ENCODE data around the gene LAIR1.
"Not testable (repeated sequence)": the region's sequence is repeated elsewhere in the genome, so short reads cannot be mapped to it uniquely, and the experiment has no call there.

Gene LAIR1

GRCh38 chr19:54369082-54369687 lies 4.5 kb upstream of the LAIR1 start:
- no peak for DNase-seq (ENCODE audit: insufficient read length, low spot score)
- no peak for FAIRE-seq
- TF ChIP-seq POLR2A (IDR thresholded peaks at IDR 0.05; ENCODE audit: low read depth, low read length) = no peak

- DNase-seq (ENCODE audit: insufficient read length, low spot score) = no peak
- FAIRE-seq = no peak
- TF ChIP-seq POLR2A (IDR thresholded peaks at IDR 0.05; ENCODE audit: low read depth, low read length) = no peak
These were observed 2.1 kb upstream of the LAIR1 start for GRCh38 chr19:54366811-54367210.

GRCh38 chr19:54365798-54366197 lies 1.1 kb upstream of the LAIR1 start:
- FAIRE-seq; DNase-seq (ENCODE audit: insufficient read length, low spot score): not testable (repeated sequence)

GRCh38 chr19:54361680-54362422 lies 2.9 kb downstream of the LAIR1 start:
- DNase-seq (ENCODE audit: insufficient read length, low spot score); FAIRE-seq: not testable (repeated sequence)

GRCh38 chr19:54359149-54359820 lies 5.4 kb downstream of the LAIR1 start:
- FAIRE-seq; DNase-seq (ENCODE audit: insufficient read length, low spot score): not testable (repeated sequence)

GRCh38 chr19:54357381-54357780 lies 7.3 kb downstream of the LAIR1 start:
- TF ChIP-seq POLR2A (IDR thresholded peaks at IDR 0.05; ENCODE audit: low read depth, low read length) = no peak
- no peak for FAIRE-seq

GRCh38 chr19:54356444-54357056 lies 8.2 kb downstream of the LAIR1 start:
- no peak for DNase-seq (ENCODE audit: insufficient read length, low spot score)
- no peak for TF ChIP-seq POLR2A (IDR thresholded peaks at IDR 0.05; ENCODE audit: low read depth, low read length)
- no peak for FAIRE-seq

More at GRCh38 chr19:54357381-54357780, 7.3 kb downstream of the LAIR1 start:
- DNase-seq (ENCODE audit: insufficient read length, low spot score) = no peak

- DNase-seq (ENCODE audit: insufficient read length, low spot score) (no peak), FAIRE-seq (no peak)
- no peak for TF ChIP-seq POLR2A (IDR thresholded peaks at IDR 0.05; ENCODE audit: low read depth, low read length)
These were observed 9.1 kb downstream of the LAIR1 start for GRCh38 chr19:54355675-54356074.

- TF ChIP-seq POLR2A (IDR thresholded peaks at IDR 0.05; ENCODE audit: low read depth, low read length) = no peak
- FAIRE-seq (no peak), DNase-seq (ENCODE audit: insufficient read length, low spot score) (no peak)
These were observed 10.0 kb downstream of the LAIR1 start for GRCh38 chr19:54354761-54355160.

GRCh38 chr19:54352546-54352945 lies 12.2 kb downstream of the LAIR1 start:
- TF ChIP-seq POLR2A (IDR thresholded peaks at IDR 0.05; ENCODE audit: low read depth, low read length) = no peak
- FAIRE-seq = no peak

GRCh38 chr19:54352041-54352440 lies 12.7 kb downstream of the LAIR1 start:
- no peak for TF ChIP-seq POLR2A (IDR thresholded peaks at IDR 0.05; ENCODE audit: low read depth, low read length)
- DNase-seq (ENCODE audit: insufficient read length, low spot score) = no peak
- FAIRE-seq = no peak

More at GRCh38 chr19:54352546-54352945, 12.2 kb downstream of the LAIR1 start:
- DNase-seq (ENCODE audit: insufficient read length, low spot score) = no peak

GRCh38 chr19:54351474-54351873 lies 13.3 kb downstream of the LAIR1 start:
- FAIRE-seq (no peak), DNase-seq (ENCODE audit: insufficient read length, low spot score) (no peak)
- TF ChIP-seq POLR2A (IDR thresholded peaks at IDR 0.05; ENCODE audit: low read depth, low read length) = no peak

GRCh38 chr19:54345938-54346386 lies 18.8 kb downstream of the LAIR1 start:
- TF ChIP-seq POLR2A (IDR thresholded peaks at IDR 0.05; ENCODE audit: low read depth, low read length) = no peak
- FAIRE-seq (no peak), DNase-seq (ENCODE audit: insufficient read length, low spot score) (no peak)

GRCh38 chr19:54343868-54344267 lies 20.9 kb downstream of the LAIR1 start:
- FAIRE-seq (no peak), DNase-seq (ENCODE audit: insufficient read length, low spot score) (no peak)
- no peak for TF ChIP-seq POLR2A (IDR thresholded peaks at IDR 0.05; ENCODE audit: low read depth, low read length)
